SK-N-SH treated with all-trans-retinoic acid at 6 μM for 48 hours (cell line): ENCODE results near the gene FCAMR.

Experiments used
- ATAC-seq: fragments of 200-7000 bp; cut with Tn5 transposase; 3 replicates; pipeline ENCODE4 v1.9.1; 2020; ENCODE audit warnings: mild to moderate bottlenecking, moderate library complexity
- ARNTL ChIP-seq: fragments of 450-650 bp; formaldehyde crosslinking; IDR thresholded peaks from 2 replicates; pipeline ENCODE4 v1.5.0; 2020; ENCODE audit warnings: low read depth, mild to moderate bottlenecking, moderate library complexity, borderline replicate concordance
- BACH2 ChIP-seq: fragments of 250-450 bp; sonication (Bioruptor Pico); IDR thresholded peaks from 2 replicates; pipeline ENCODE4 v1.9.0; 2021; ENCODE audit warnings: mild to moderate bottlenecking, borderline replicate concordance
- CREB5 ChIP-seq: fragments of 250-450 bp; sonication (Bioruptor Pico); IDR thresholded peaks from 2 replicates; pipeline ENCODE4 v1.5.1; 2020; ENCODE audit warnings: low read depth, mild to moderate bottlenecking, moderate library complexity
- ESRRG ChIP-seq: fragments of 250-450 bp; sonication (Bioruptor Pico); IDR thresholded peaks from 2 replicates; pipeline ENCODE4 v1.6.1; 2021; ENCODE audit warnings: mild to moderate bottlenecking
- GLIS3 ChIP-seq: fragments of 250-450 bp; sonication (Bioruptor Pico); IDR thresholded peaks from 2 replicates; pipeline ENCODE4 v1.5.0; 2020; ENCODE audit warnings: mild to moderate bottlenecking, moderate library complexity
- ISL1 ChIP-seq: fragments of 250-450 bp; sonication (Bioruptor Pico); IDR thresholded peaks from 2 replicates; pipeline ENCODE4 v2.1.2; 2022; ENCODE audit warnings: mild to moderate bottlenecking, moderate library complexity
- OSR1 ChIP-seq: fragments of 250-450 bp; sonication (Bioruptor Pico); IDR thresholded peaks from 2 replicates; pipeline ENCODE4 v1.8.0; 2022; ENCODE audit warnings: moderate library complexity, mild to moderate bottlenecking, inconsistent platforms
- RARB ChIP-seq: fragments of 250-450 bp; sonication (Bioruptor Pico); IDR thresholded peaks from 2 replicates; pipeline ENCODE4 v1.8.0; 2021; ENCODE audit warnings: mild to moderate bottlenecking, moderate library complexity
- SNAI2 ChIP-seq: fragments of 250-450 bp; sonication (Bioruptor Pico); IDR thresholded peaks from 2 replicates; pipeline ENCODE4 v1.5.0; 2020; ENCODE audit warnings: mild to moderate bottlenecking, moderate library complexity
- TCF4 ChIP-seq: fragments of 250-450 bp; sonication (Bioruptor Pico); IDR thresholded peaks from 2 replicates; pipeline ENCODE4 v1.8.0; 2021; ENCODE audit warnings: mild to moderate bottlenecking, moderate library complexity, borderline replicate concordance
- TOX ChIP-seq: fragments of 250-450 bp; sonication (Bioruptor Pico); IDR thresholded peaks from 2 replicates; pipeline ENCODE4 v1.8.0; 2021; ENCODE audit warnings: mild to moderate bottlenecking, moderate library complexity, borderline replicate concordance
- TSHZ2 ChIP-seq: fragments of 250-450 bp; sonication (Bioruptor Pico); IDR thresholded peaks from 2 replicates; pipeline ENCODE4 v1.5.0; 2020; ENCODE audit warnings: mild to moderate bottlenecking, moderate library complexity
- ZC3H10 ChIP-seq: fragments of 250-450 bp; sonication (Bioruptor Pico); IDR thresholded peaks from 2 replicates; pipeline ENCODE4 v1.5.1; 2021; ENCODE audit warnings: mild to moderate bottlenecking, moderate library complexity
- ZFP30 ChIP-seq: fragments of 450-650 bp; formaldehyde crosslinking; IDR thresholded peaks from 2 replicates; pipeline ENCODE4 v1.5.0; 2022; ENCODE audit warnings: mild to moderate bottlenecking, moderate library complexity
- ZNF565 ChIP-seq: fragments of 450-650 bp; formaldehyde crosslinking; conservative IDR thresholded peaks from 2 replicates; pipeline ENCODE4 v1.5.0; 2020; ENCODE audit warnings: low read depth, mild to moderate bottlenecking, moderate library complexity
- ZNF70 ChIP-seq: fragments of 450-650 bp; formaldehyde crosslinking; IDR thresholded peaks from 2 replicates; pipeline ENCODE4 v1.5.0; 2020; ENCODE audit warnings: mild to moderate bottlenecking, moderate library complexity
- ZNF8 ChIP-seq: fragments of 450-650 bp; formaldehyde crosslinking; IDR thresholded peaks from 2 replicates; pipeline ENCODE4 v1.5.0; 2020; ENCODE audit warnings: mild to moderate bottlenecking, moderate library complexity
- TF ChIP-seq, protein P1 (sequence below): fragments of 250-450 bp; sonication (Bioruptor Pico); IDR thresholded peaks from 2 replicates; pipeline ENCODE4 v1.8.0; 2020; ENCODE audit warnings: mild to moderate bottlenecking, moderate library complexity, borderline replicate concordance
- TF ChIP-seq, protein P2 (sequence below): fragments of 250-450 bp; sonication (Bioruptor Pico); IDR thresholded peaks from 2 replicates; pipeline ENCODE4 v1.8.0; 2021; ENCODE audit warnings: low read depth, mild to moderate bottlenecking, moderate library complexity, borderline replicate concordance

FCAMR gene

GRCh38 chr1:207004931-207005830, 34.9 kb upstream of the FCAMR start (continued):
- TF ChIP-seq, protein P1, sequence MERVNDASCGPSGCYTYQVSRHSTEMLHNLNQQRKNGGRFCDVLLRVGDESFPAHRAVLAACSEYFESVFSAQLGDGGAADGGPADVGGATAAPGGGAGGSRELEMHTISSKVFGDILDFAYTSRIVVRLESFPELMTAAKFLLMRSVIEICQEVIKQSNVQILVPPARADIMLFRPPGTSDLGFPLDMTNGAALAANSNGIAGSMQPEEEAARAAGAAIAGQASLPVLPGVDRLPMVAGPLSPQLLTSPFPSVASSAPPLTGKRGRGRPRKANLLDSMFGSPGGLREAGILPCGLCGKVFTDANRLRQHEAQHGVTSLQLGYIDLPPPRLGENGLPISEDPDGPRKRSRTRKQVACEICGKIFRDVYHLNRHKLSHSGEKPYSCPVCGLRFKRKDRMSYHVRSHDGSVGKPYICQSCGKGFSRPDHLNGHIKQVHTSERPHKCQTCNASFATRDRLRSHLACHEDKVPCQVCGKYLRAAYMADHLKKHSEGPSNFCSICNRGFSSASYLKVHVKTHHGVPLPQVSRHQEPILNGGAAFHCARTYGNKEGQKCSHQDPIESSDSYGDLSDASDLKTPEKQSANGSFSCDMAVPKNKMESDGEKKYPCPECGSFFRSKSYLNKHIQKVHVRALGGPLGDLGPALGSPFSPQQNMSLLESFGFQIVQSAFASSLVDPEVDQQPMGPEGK (CRISPR knock-in tag), result no peak

- no peak for ATAC-seq
- TF ChIP-seq, protein P2, sequence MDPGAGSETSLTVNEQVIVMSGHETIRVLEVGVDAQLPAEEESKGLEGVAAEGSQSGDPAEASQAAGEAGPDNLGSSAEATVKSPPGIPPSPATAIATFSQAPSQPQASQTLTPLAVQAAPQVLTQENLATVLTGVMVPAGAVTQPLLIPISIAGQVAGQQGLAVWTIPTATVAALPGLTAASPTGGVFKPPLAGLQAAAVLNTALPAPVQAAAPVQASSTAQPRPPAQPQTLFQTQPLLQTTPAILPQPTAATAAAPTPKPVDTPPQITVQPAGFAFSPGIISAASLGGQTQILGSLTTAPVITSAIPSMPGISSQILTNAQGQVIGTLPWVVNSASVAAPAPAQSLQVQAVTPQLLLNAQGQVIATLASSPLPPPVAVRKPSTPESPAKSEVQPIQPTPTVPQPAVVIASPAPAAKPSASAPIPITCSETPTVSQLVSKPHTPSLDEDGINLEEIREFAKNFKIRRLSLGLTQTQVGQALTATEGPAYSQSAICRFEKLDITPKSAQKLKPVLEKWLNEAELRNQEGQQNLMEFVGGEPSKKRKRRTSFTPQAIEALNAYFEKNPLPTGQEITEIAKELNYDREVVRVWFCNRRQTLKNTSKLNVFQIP (CRISPR knock-in tag), result no peak
- TF ChIP-seq ZFP30 (CRISPR knock-in tag) (no peak), RARB (no peak), ARNTL (CRISPR knock-in tag) (no peak), ZC3H10 (CRISPR knock-in tag) (no peak), OSR1 (CRISPR knock-in tag) (no peak), TCF4 (no peak), TOX (CRISPR knock-in tag) (no peak), ZNF565 (CRISPR knock-in tag) (no peak), GLIS3 (CRISPR knock-in tag) (no peak), ZNF8 (CRISPR knock-in tag) (no peak), SNAI2 (no peak), CREB5 (CRISPR knock-in tag) (no peak), TSHZ2 (CRISPR knock-in tag) (no peak), ISL1 (CRISPR knock-in tag) (no peak)
- TF ChIP-seq, protein P1 (CRISPR knock-in tag), result no peak
- TF ChIP-seq, all 23 proteins: peak for 0
Measured at GRCh38 chr1:207003210-207003609, 33.0 kb upstream of the FCAMR start.

GRCh38 chr1:207002724-207003146, 32.5 kb upstream of the FCAMR start:
- ATAC-seq, result no peak
- no peak for TF ChIP-seq ZC3H10 (CRISPR knock-in tag)
- no peak for TF ChIP-seq ZNF70 (CRISPR knock-in tag)
- TF ChIP-seq SNAI2, result no peak
- TF ChIP-seq ZNF8 (CRISPR knock-in tag), result no peak
- TF ChIP-seq TCF4, result no peak
- TF ChIP-seq RARB, result no peak
- no peak for TF ChIP-seq ESRRG (CRISPR knock-in tag)
- no peak for TF ChIP-seq GLIS3 (CRISPR knock-in tag)
- no peak for TF ChIP-seq TOX (CRISPR knock-in tag)
- TF ChIP-seq TSHZ2 (CRISPR knock-in tag), result no peak
- no peak for TF ChIP-seq ARNTL (CRISPR knock-in tag)
- TF ChIP-seq CREB5 (CRISPR knock-in tag), result no peak
- no peak for TF ChIP-seq OSR1 (CRISPR knock-in tag)
- TF ChIP-seq, protein P2 (CRISPR knock-in tag), result no peak
- TF ChIP-seq BACH2 (CRISPR knock-in tag), result no peak
- no peak for TF ChIP-seq ZNF565 (CRISPR knock-in tag)
